HCT116 (cell line): ENCODE measurements around the gene MZT1. TPM values are rescaled to one million over a fixed set of nuclear protein-coding genes. Genes with fewer than 3 reads are reported as not detected.

Experiments
- ATAC-seq: fragments of 200-7000 bp; cut with Tn5 transposase; 2 replicates; pipeline ENCODE4 v1.9.1; 2020; ENCODE audit warnings: mild to moderate bottlenecking, moderate library complexity
- BruUV-seq: library from RNA; stranded (reverse); fragments of 400-500 nt; replicated peaks from 2 replicates; lab custom pipeline; 2021; lab: Mats Ljungman, UMichigan
- CTCF ChIA-PET: fragments of 300-600 bp; sonication (Branson Sonifier 250); formaldehyde crosslinking; loops from one replicate; lab custom pipeline; 2021; ENCODE audit warnings: antibody characterized with exemption; lab: Charles Lee
- POLR2A ChIA-PET: fragments of 300-600, 350-600 bp; sonication (Branson Sonifier 250); formaldehyde crosslinking; loops from one replicate; lab custom pipeline; 2021; ENCODE audit warnings: antibody characterized with exemption; lab: Charles Lee
- RAD21 ChIA-PET, 2 experiments: fragments of 300-600 bp; sonication (Branson Sonifier 250); formaldehyde crosslinking; loops; one replicate each; lab custom pipeline; 2023; ENCODE audit warnings: low total read pairs in 2 of 2; ENCODE audit not compliant: uncharacterized antibody in 2 of 2, unreplicated experiment in 2 of 2, low non-redundant PET in 1 of 2; lab: Charles Lee
- DNase-seq: peaks from one replicate; pipeline ENCODE4 v3.0.0-alpha.2; 2010; ENCODE audit warnings: low read depth, low spot score
- H2AFZ ChIP-seq: fragments of 200-600 bp; shearing (Covaris generic), sonication (generic); 2 replicates; pipeline ENCODE4 v1.6.1; 2017; ENCODE audit warnings: low read depth, mixed run types, mixed read lengths, antibody characterized with exemption, low read length; ENCODE audit not compliant: poor library complexity, severe bottlenecking
- H3K27ac ChIP-seq: 2 replicates; pipeline ENCODE4 v1.5.1; 2012; ENCODE audit warnings: low read depth, low read length
- H3K27me3 ChIP-seq: fragments of 200-600 bp; sonication (generic); 2 replicates; pipeline ENCODE4 v1.6.1; 2016; ENCODE audit warnings: mixed run types, low read length, mixed read lengths; ENCODE audit not compliant: insufficient read depth
- H3K36me3 ChIP-seq, 2 experiments: fragments of 200-500 bp in 1 of 2; fragments of 200-600 bp in 1 of 2; sonication (Bioruptor generic) in 1 of 2; sonication (generic) in 1 of 2; 2 replicates each; pipeline versions ENCODE4 v1.5.1 to v1.6.1; 2014 to 2016; ENCODE audit warnings: low read length in 2 of 2, inconsistent platforms in 1 of 2, mixed read lengths in 1 of 2, mixed run types in 1 of 2; ENCODE audit not compliant: insufficient read depth in 2 of 2, control insufficient read depth in 1 of 2
- H3K4me1 ChIP-seq, 2 experiments: fragments of 200-600 bp in 1 of 2; sonication (generic) in 1 of 2; 2 replicates each; pipeline versions ENCODE4 v1.5.1 to v1.6.1; 2012 to 2017; ENCODE audit warnings: low read length in 2 of 2, inconsistent platforms in 1 of 2, mild to moderate bottlenecking in 1 of 2, mixed read lengths in 1 of 2, mixed run types in 1 of 2, moderate library complexity in 1 of 2; ENCODE audit not compliant: insufficient read depth in 2 of 2, control insufficient read depth in 1 of 2
- H3K4me2 ChIP-seq: fragments of 200-600 bp; sonication (generic); 2 replicates; pipeline ENCODE4 v1.6.1; 2017; ENCODE audit warnings: mixed run types, low read length, mixed read lengths
- H3K4me3 ChIP-seq, 2 experiments: fragments of 200-600 bp in 1 of 2; sonication (generic) in 1 of 2; replicated peaks in 1 of 2; 2 replicates each; pipeline ENCODE4 v1.5.1; 2011 to 2016; ENCODE audit warnings: low read length in 2 of 2, control low read depth in 1 of 2, low read depth in 1 of 2, mild to moderate bottlenecking in 1 of 2, mixed read lengths in 1 of 2, mixed run types in 1 of 2
- H3K79me2 ChIP-seq: fragments of 200-600 bp; sonication (generic); 2 replicates; pipeline ENCODE4 v1.6.1; 2017; ENCODE audit warnings: mild to moderate bottlenecking, mixed run types, low read length, moderate library complexity, mixed read lengths; ENCODE audit not compliant: insufficient read depth
- H3K9ac ChIP-seq: fragments of 200-600 bp; sonication (generic); 2 replicates; pipeline ENCODE4 v1.6.1; 2016; ENCODE audit warnings: low read length, mixed read lengths
- H3K9me2 ChIP-seq: fragments of 200-600 bp; sonication (generic), shearing (Covaris generic); 2 replicates; pipeline ENCODE4 v1.6.1; 2017; ENCODE audit warnings: mixed run types, mild to moderate bottlenecking, moderate library complexity; ENCODE audit not compliant: insufficient read depth
- H3K9me3 ChIP-seq, 2 experiments: fragments of 200-500 bp in 1 of 2; fragments of 200-600 bp in 1 of 2; sonication (Bioruptor generic) in 1 of 2; sonication (generic) in 1 of 2; 2 replicates each; pipeline ENCODE4 v1.6.1; 2014 to 2017; ENCODE audit warnings: low read length in 2 of 2, mixed read lengths in 2 of 2, inconsistent platforms in 1 of 2, low read depth in 1 of 2, mild to moderate bottlenecking in 1 of 2, mixed run types in 1 of 2, moderate library complexity in 1 of 2; ENCODE audit not compliant: control insufficient read depth in 1 of 2, insufficient read depth in 1 of 2
- H4K20me1 ChIP-seq: fragments of 200-600 bp; sonication (generic), shearing (Covaris generic); 2 replicates; pipeline ENCODE4 v1.6.1; 2017; ENCODE audit warnings: mixed run types, mild to moderate bottlenecking, moderate library complexity; ENCODE audit not compliant: insufficient read depth
- CBX3 ChIP-seq: IDR thresholded peaks from 2 replicates; pipeline ENCODE4 v1.6.1; 2012; ENCODE audit warnings: low read depth
- EGR1 ChIP-seq: IDR thresholded peaks from 2 replicates; pipeline ENCODE4 v1.6.1; 2012; ENCODE audit warnings: low read depth
- ELF1 ChIP-seq: IDR thresholded peaks from 2 replicates; pipeline ENCODE4 v1.6.1; 2012; ENCODE audit warnings: low read depth, borderline replicate concordance
- EZH2 ChIP-seq: fragments of 200-600 bp; sonication (generic); IDR thresholded peaks from 2 replicates; pipeline ENCODE4 v1.6.1; 2017; ENCODE audit warnings: antibody characterized with exemption, mixed run types
- EZH2phosphoT487 ChIP-seq: fragments of 200-600 bp; IDR thresholded peaks from 2 replicates; pipeline ENCODE4 v1.6.1; 2018; ENCODE audit warnings: antibody characterized with exemption, borderline replicate concordance
- FOSL1 ChIP-seq: IDR thresholded peaks from 2 replicates; pipeline ENCODE4 v1.6.1; 2012; ENCODE audit warnings: low read depth
- JUND ChIP-seq: IDR thresholded peaks from 2 replicates; pipeline ENCODE4 v1.6.1; 2012
- POLR2A ChIP-seq: IDR thresholded peaks from 2 replicates; pipeline ENCODE4 v1.7.0; 2011; ENCODE audit warnings: borderline replicate concordance; ENCODE audit not compliant: insufficient read depth, insufficient read length; ENCODE audit errors: extremely low read depth
- POLR2AphosphoS5 ChIP-seq: IDR thresholded peaks from 2 replicates; pipeline ENCODE4 v1.6.1; 2011; ENCODE audit warnings: mild to moderate bottlenecking, low read depth, low read length, moderate library complexity
- RAD21 ChIP-seq: IDR thresholded peaks from 2 replicates; pipeline ENCODE4 v1.6.1; 2012; ENCODE audit warnings: low read depth, mild to moderate bottlenecking
- SIN3A ChIP-seq: IDR thresholded peaks from 2 replicates; pipeline ENCODE4 v1.6.1; 2012; ENCODE audit warnings: low read depth
- SP1 ChIP-seq: IDR thresholded peaks from 2 replicates; pipeline ENCODE4 v1.6.1; 2012; ENCODE audit warnings: low read depth
- SRF ChIP-seq: IDR thresholded peaks from 2 replicates; pipeline ENCODE4 v1.6.1; 2012; ENCODE audit warnings: low read depth
- TCF7L2 ChIP-seq: IDR thresholded peaks from 2 replicates; pipeline ENCODE4 v1.7.0; 2011; ENCODE audit warnings: borderline replicate concordance, inconsistent platforms; ENCODE audit not compliant: insufficient read depth, insufficient read length; ENCODE audit errors: extremely low read depth
- YY1 ChIP-seq: IDR thresholded peaks from 2 replicates; pipeline ENCODE4 v1.6.1; 2011; ENCODE audit warnings: low read length, low read depth, moderate library complexity, mild to moderate bottlenecking; ENCODE audit not compliant: insufficient replicate concordance; ENCODE audit errors: extremely low read depth
- ZFX ChIP-seq: fragments of 450-650 bp; IDR thresholded peaks from 2 replicates; pipeline ENCODE4 v1.6.1; 2017
- ZNF274 ChIP-seq: fragments of 200-500 bp; sonication (Bioruptor generic); IDR thresholded peaks from 2 replicates; pipeline ENCODE4 v1.6.1; 2014; ENCODE audit warnings: mild to moderate bottlenecking, low read depth, low read length, inconsistent platforms
- intact Hi-C: fragments of 100-400 bp; cut with micrococcal nuclease; formaldehyde crosslinking; loops from 2 replicates; pipeline ENCODE4 v1.10.0; 2022
- total RNA-seq: library from RNA; stranded (reverse); gene quantifications from one replicate; pipeline ENCODE4 v1.2.1, GENCODE V29; 2021; ENCODE audit not compliant: unreplicated experiment
- TF ChIP-seq, protein P1 (sequence below): IDR thresholded peaks from 2 replicates; pipeline ENCODE4 v1.6.1; 2012
- TF ChIP-seq, protein P2 (sequence below): IDR thresholded peaks from 2 replicates; pipeline ENCODE4 v1.6.1; 2011; ENCODE audit warnings: mild to moderate bottlenecking, low read length, moderate library complexity; ENCODE audit not compliant: insufficient replicate concordance; ENCODE audit errors: extremely low read depth

The MZT1 gene
- total RNA-seq, 1 experiment from 2014 or later: 19.0 TPM

DNA sequence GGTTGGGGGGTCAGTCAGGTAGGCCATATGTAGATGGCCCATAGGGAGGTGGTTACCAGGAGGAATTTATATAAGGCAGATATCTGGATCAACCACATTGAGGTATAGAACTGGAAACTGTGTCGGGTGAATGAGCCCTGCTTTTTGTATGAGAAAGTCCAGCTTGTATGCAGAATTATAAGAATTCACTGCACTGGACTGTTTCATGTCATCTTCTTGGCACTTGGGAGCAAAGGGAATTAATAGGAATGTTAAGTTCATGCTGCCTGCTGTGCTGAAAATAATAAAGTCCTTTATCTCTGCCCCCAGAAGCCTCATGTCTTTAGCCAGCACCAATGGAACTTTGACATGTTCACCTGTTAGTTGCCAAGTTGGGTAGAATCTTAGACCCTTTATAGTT is 12.6 kb upstream of the MZT1 start:
- Histone ChIP-seq H3K36me3 (peaks cover 32 to 38% of the 10 kb centered on the region in 2 experiments), H3K27ac (no peak overlapping the region), H3K9me2 (no peaks in the 10 kb centered on the region), H3K4me2 (no peak overlapping the region), H3K4me3 (no peak overlapping the region), H3K79me2 (peaks cover 93% of the 10 kb centered on the region), H2AFZ (no peak overlapping the region), H3K27me3 (no peaks in the 10 kb centered on the region), H4K20me1 (no peaks in the 10 kb centered on the region), H3K9ac (no peak overlapping the region), H3K4me1 (no peaks in the 10 kb centered on the region), H3K9me3 (no peaks in the 10 kb centered on the region)
- no peak for TF ChIP-seq TCF7L2
- TF ChIP-seq ZFX: no peak
- TF ChIP-seq SIN3A: no peak
- no peak for TF ChIP-seq SP1
- no peak for TF ChIP-seq JUND
- TF ChIP-seq EZH2: no peak
- TF ChIP-seq, protein P1, sequence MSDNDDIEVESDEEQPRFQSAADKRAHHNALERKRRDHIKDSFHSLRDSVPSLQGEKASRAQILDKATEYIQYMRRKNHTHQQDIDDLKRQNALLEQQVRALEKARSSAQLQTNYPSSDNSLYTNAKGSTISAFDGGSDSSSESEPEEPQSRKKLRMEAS: no peak
- no peak for TF ChIP-seq FOSL1
- no peak for TF ChIP-seq EZH2phosphoT487
- no peak for TF ChIP-seq YY1
- TF ChIP-seq RAD21: no peak
- TF ChIP-seq, protein P2, sequence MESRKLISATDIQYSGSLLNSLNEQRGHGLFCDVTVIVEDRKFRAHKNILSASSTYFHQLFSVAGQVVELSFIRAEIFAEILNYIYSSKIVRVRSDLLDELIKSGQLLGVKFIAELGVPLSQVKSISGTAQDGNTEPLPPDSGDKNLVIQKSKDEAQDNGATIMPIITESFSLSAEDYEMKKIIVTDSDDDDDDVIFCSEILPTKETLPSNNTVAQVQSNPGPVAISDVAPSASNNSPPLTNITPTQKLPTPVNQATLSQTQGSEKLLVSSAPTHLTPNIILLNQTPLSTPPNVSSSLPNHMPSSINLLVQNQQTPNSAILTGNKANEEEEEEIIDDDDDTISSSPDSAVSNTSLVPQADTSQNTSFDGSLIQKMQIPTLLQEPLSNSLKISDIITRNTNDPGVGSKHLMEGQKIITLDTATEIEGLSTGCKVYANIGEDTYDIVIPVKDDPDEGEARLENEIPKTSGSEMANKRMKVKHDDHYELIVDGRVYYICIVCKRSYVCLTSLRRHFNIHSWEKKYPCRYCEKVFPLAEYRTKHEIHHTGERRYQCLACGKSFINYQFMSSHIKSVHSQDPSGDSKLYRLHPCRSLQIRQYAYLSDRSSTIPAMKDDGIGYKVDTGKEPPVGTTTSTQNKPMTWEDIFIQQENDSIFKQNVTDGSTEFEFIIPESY: no peak
- TF ChIP-seq POLR2AphosphoS5: no peak
- TF ChIP-seq POLR2A: no peak
- no peak for TF ChIP-seq CBX3
- no peak for TF ChIP-seq EGR1
- TF ChIP-seq SRF: no peak
- TF ChIP-seq ELF1: no peak
- no peak for TF ChIP-seq ZNF274
- no TSS peak for BruUV-seq
- ATAC-seq (no peak), DNase-seq (no peak)
- intact Hi-C loops: no loop called here
- ChIA-PET POLR2A (no interaction called here), RAD21 (no interaction called here), CTCF (no interaction called here)
